Neuronal stem cell (in vitro differentiated cells): ENCODE results near the gene DNAJA1.

Experiments used
- DNase-seq: peaks from one replicate; pipeline ENCODE4 v3.0.0-alpha.2; 2013; ENCODE audit warnings: low spot score
- H2AFZ ChIP-seq: one replicate; pipeline ENCODE4 v1.6.1; 2013; ENCODE audit warnings: mild to moderate bottlenecking, low read length, inconsistent platforms
- H2AK5ac ChIP-seq: 2 replicates; pipeline ENCODE4 v1.6.1; 2013; ENCODE audit warnings: low read depth, mild to moderate bottlenecking, inconsistent platforms, low read length, moderate library complexity, mixed read lengths
- H2BK120ac ChIP-seq: 2 replicates; pipeline ENCODE4 v1.6.1; 2013; ENCODE audit warnings: low read depth, mild to moderate bottlenecking, inconsistent platforms, low read length, moderate library complexity, mixed read lengths
- H2BK12ac ChIP-seq: one replicate; pipeline ENCODE4 v1.6.1; 2013; ENCODE audit warnings: low read length, inconsistent platforms
- H2BK15ac ChIP-seq: 2 replicates; pipeline ENCODE4 v1.6.1; 2013; ENCODE audit warnings: mild to moderate bottlenecking, low read length, inconsistent platforms, mixed read lengths
- H2BK5ac ChIP-seq: one replicate; pipeline ENCODE4 v1.6.1; 2013; ENCODE audit warnings: inconsistent platforms, mild to moderate bottlenecking, low read length, moderate library complexity
- H3K14ac ChIP-seq: one replicate; pipeline ENCODE4 v1.6.1; 2013; ENCODE audit warnings: low read length, inconsistent platforms
- H3K18ac ChIP-seq: 2 replicates; pipeline ENCODE4 v1.6.1; 2013; ENCODE audit warnings: low read length, inconsistent platforms
- H3K23ac ChIP-seq: 2 replicates; pipeline ENCODE4 v1.6.1; 2013; ENCODE audit warnings: low read depth, mild to moderate bottlenecking, mixed read lengths, low read length, inconsistent platforms; ENCODE audit not compliant: poor library complexity
- H3K27ac ChIP-seq: replicated peaks from 3 replicates; pipeline ENCODE4 v1.5.1; 2013; ENCODE audit warnings: low read length, inconsistent platforms
- H3K27me3 ChIP-seq, 3 experiments: 2 replicates each; pipeline ENCODE4 v1.6.1; 2013; ENCODE audit warnings: low read length in 3 of 3, mild to moderate bottlenecking in 2 of 3, inconsistent platforms in 1 of 3, low read depth in 1 of 3, mixed read lengths in 1 of 3, moderate library complexity in 1 of 3; ENCODE audit not compliant: control insufficient read depth in 3 of 3, insufficient read depth in 3 of 3
- H3K36me3 ChIP-seq, 2 donors: replicated peaks in 1 of 2; 2 replicates each; pipeline ENCODE4 v1.6.1; 2013; ENCODE audit warnings: low read length in 2 of 2; ENCODE audit not compliant: control insufficient read depth in 2 of 2, insufficient read depth in 2 of 2
- H3K4ac ChIP-seq: 2 replicates; pipeline ENCODE4 v1.6.1; 2013; ENCODE audit warnings: inconsistent platforms, mild to moderate bottlenecking, low read length, moderate library complexity
- H3K4me1 ChIP-seq, 2 donors: 1 replicate in 1 of 2; 2 replicates in 1 of 2; pipeline ENCODE4 v1.6.1; 2013; ENCODE audit warnings: low read length in 2 of 2, low read depth in 1 of 2; ENCODE audit not compliant: control insufficient read depth in 2 of 2, insufficient read depth in 1 of 2
- H3K4me2 ChIP-seq: one replicate; pipeline ENCODE4 v1.6.1; 2013; ENCODE audit warnings: mild to moderate bottlenecking, low read length, inconsistent platforms; ENCODE audit not compliant: insufficient read depth, poor library complexity, severe bottlenecking
- H3K4me3 ChIP-seq, 2 donors: 2 replicates each; pipeline ENCODE4 v1.5.1; 2013; ENCODE audit warnings: low read length in 2 of 2, mild to moderate bottlenecking in 2 of 2, inconsistent platforms in 1 of 2, moderate library complexity in 1 of 2
- H3K79me1 ChIP-seq: one replicate; pipeline ENCODE4 v1.6.1; 2013; ENCODE audit warnings: low read depth, mild to moderate bottlenecking, inconsistent platforms, low read length, moderate library complexity
- H3K9ac ChIP-seq: one replicate; pipeline ENCODE4 v1.6.1; 2013; ENCODE audit warnings: mild to moderate bottlenecking, low read depth, low read length, inconsistent platforms; ENCODE audit not compliant: poor library complexity
- H3K9me3 ChIP-seq, 2 donors: replicated peaks in 1 of 2; 2 replicates each; pipeline versions ENCODE3 to v1.6.1; 2013; ENCODE audit warnings: low read length in 2 of 2, mild to moderate bottlenecking in 2 of 2, inconsistent platforms in 1 of 2, low read depth in 1 of 2, mixed read lengths in 1 of 2, moderate library complexity in 1 of 2; ENCODE audit not compliant: control insufficient read depth in 2 of 2, insufficient read depth in 1 of 2
- H4K8ac ChIP-seq: one replicate; pipeline ENCODE4 v1.6.1; 2013; ENCODE audit warnings: low read depth, mild to moderate bottlenecking, inconsistent platforms, low read length, moderate library complexity
- H4K91ac ChIP-seq: one replicate; pipeline ENCODE4 v1.6.1; 2013; ENCODE audit warnings: low read length, low read depth, mild to moderate bottlenecking, inconsistent platforms; ENCODE audit not compliant: poor library complexity
- WGBS, 2 donors: extraction: QIAGEN DNeasy Blood & Tissue Kit; methylation state at CpG; one replicate each; pipeline ENCODE4 v1.1.7; 2013; ENCODE audit warnings: missing lambda C conversion rate in 2 of 2, mixed read lengths in 1 of 2; ENCODE audit not compliant: insufficient read length in 2 of 2, insufficient replicate concordance in 1 of 2; ENCODE audit errors: extremely low coverage in 2 of 2; 5-methylcytosine and 5-hydroxymethylcytosine counted together

DNAJA1 gene

DNA sequence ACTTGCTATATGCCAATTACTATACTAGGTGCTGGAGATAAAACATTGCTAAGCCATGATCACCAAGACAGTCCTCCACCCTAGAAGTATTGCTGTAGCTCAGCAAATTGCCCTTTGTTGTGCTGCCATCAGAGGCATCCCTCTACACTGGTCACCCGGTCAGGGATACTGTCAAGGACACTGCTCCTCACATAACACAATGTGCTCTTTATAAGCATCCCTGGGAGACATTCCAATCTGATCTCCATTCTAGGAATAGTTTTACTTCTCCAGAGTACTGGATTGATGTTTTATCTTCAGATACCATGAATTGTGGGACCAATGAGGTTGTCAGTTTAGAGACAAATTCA is 10.4 kb upstream of the DNAJA1 start:
- Histone ChIP-seq H2AFZ (no peak overlapping the region), H2BK15ac (no peak overlapping the region), H3K27me3 (no peaks in the 10 kb centered on the region), H3K79me1 (peaks cover 3% of the 10 kb centered on the region), H3K36me3 (peaks cover 4 to 20% of the 10 kb centered on the region in 2 donors), H2BK120ac (no peak overlapping the region), H2BK12ac (no peak overlapping the region), H3K27ac (no peak overlapping the region), H3K18ac (no peak overlapping the region), H3K4me3 (no peak overlapping the region), H4K8ac (no peak overlapping the region), H3K14ac (no peak overlapping the region), H3K9me3 (no peaks in the 10 kb centered on the region), H3K4me1 (peaks cover 0 to 4% of the 10 kb centered on the region in 2 donors), H3K4ac (no peak overlapping the region), H3K23ac (no peak overlapping the region), H4K91ac (no peak overlapping the region), H3K4me2 (no peak overlapping the region), H2AK5ac (no peak overlapping the region), H3K9ac (no peak overlapping the region), H2BK5ac (no peak overlapping the region)
- no CpG with 5 or more reads among the region's 1 CpG for WGBS, 2 donors
- DNase-seq, result no peak

GRCh38 chr9:33017283-33018041 is 7.6 kb upstream of the DNAJA1 start:
- Histone ChIP-seq H3K27me3 (no peaks in the 10 kb centered on the region), H3K23ac (no peak overlapping the region), H2BK15ac (no peak overlapping the region), H2BK120ac (no peak overlapping the region), H3K18ac (no peak overlapping the region), H3K36me3 (peaks cover 8 to 46% of the 10 kb centered on the region in 2 donors), H3K9me3 (no peaks in the 10 kb centered on the region), H3K79me1 (peaks cover 4% of the 10 kb centered on the region), H2AFZ (no peak overlapping the region), H3K4me1 (peaks cover 0 to 4% of the 10 kb centered on the region in 2 donors), H4K91ac (no peak overlapping the region), H3K4me3 (no peak overlapping the region), H3K27ac (no peak overlapping the region), H4K8ac (no peak overlapping the region), H2BK12ac (no peak overlapping the region), H3K14ac (no peak overlapping the region), H3K4me2 (no peak overlapping the region), H2AK5ac (no peak overlapping the region), H2BK5ac (no peak overlapping the region), H3K9ac (no peak overlapping the region), H3K4ac (no peak overlapping the region)
- no CpG with 5 or more reads among the region's 6 CpGs for WGBS, 2 donors
- DNase-seq, result no peak

GRCh38 chr9:33019797-33020196 is 5.3 kb upstream of the DNAJA1 start:
- DNase-seq, result no peak
- H2BK120ac ChIP-seq, result no peak overlapping the region

DNA sequence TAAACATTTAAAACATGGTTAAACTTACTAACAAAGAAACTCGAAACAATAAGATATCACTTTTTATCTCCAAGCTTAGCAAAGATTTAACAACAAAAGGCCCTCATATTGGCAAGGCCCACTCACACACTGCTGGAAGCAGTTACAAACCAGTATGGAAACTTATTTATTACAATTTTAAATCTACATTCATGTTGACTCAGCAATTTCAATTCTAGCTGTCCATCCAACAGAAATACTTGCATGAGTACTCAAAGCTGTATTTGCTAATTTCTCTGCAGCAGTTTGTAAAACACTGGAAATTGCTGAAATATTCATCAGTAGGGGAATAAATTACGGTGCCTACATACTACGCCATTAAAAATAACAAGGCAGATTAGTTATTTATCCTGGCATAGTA is 2.8 kb upstream of the DNAJA1 start:
- Histone ChIP-seq H2BK120ac (no peak overlapping the region), H4K91ac (no peak overlapping the region), H3K18ac (no peak overlapping the region), H2BK12ac (no peak overlapping the region), H3K4me2 (no peak overlapping the region), H3K27ac (no peak overlapping the region), H3K4ac (no peak overlapping the region), H2BK5ac (no peak overlapping the region), H3K27me3 (no peaks in the 10 kb centered on the region), H2BK15ac (no peak overlapping the region), H3K36me3 (peaks cover 11 to 64% of the 10 kb centered on the region in 2 donors), H3K23ac (no peak overlapping the region), H3K79me1 (peaks cover 3% of the 10 kb centered on the region), H3K9me3 (no peaks in the 10 kb centered on the region), H3K4me1 (peaks cover 4 to 6% of the 10 kb centered on the region in 2 donors), H3K14ac (no peak overlapping the region), H2AK5ac (no peak overlapping the region), H4K8ac (no peak overlapping the region), H3K9ac (no peak overlapping the region), H3K4me3 (no peak overlapping the region), H2AFZ (no peak overlapping the region)
- no CpG with 5 or more reads among the region's 3 CpGs for WGBS, 2 donors
- no peak for DNase-seq

More at GRCh38 chr9:33019797-33020196, 5.3 kb upstream of the DNAJA1 start:
- Histone ChIP-seq H2AK5ac (no peak overlapping the region), H3K18ac (no peak overlapping the region), H4K91ac (no peak overlapping the region), H3K4me2 (no peak overlapping the region), H2AFZ (no peak overlapping the region), H3K27ac (no peak overlapping the region), H3K4me1 (peaks cover 4 to 7% of the 10 kb centered on the region in 2 donors), H2BK15ac (no peak overlapping the region), H3K36me3 (peaks cover 8 to 59% of the 10 kb centered on the region in 2 donors), H3K9me3 (no peaks in the 10 kb centered on the region), H3K4me3 (no peak overlapping the region), H3K4ac (no peak overlapping the region), H3K79me1 (peaks cover 2% of the 10 kb centered on the region), H3K23ac (no peak overlapping the region), H2BK12ac (no peak overlapping the region), H3K27me3 (no peaks in the 10 kb centered on the region), H4K8ac (no peak overlapping the region), H3K9ac (no peak overlapping the region), H2BK5ac (peak overlapping the region; percentile 72), H3K14ac (no peak overlapping the region)
- no CpG with 5 or more reads among the region's 25 CpGs for WGBS, 2 donors
